AG10803 (cell line): ENCODE data around the gene MAST1.
"Not testable (repeated sequence)": the region's sequence is repeated elsewhere in the genome, so short reads cannot be mapped to it uniquely, and the experiment has no call there.

Source experiments
- DNase-seq: peaks from one replicate; pipeline ENCODE4 v3.0.0; 2010; ENCODE audit warnings: low read depth
- H3K4me3 ChIP-seq: 2 replicates; pipeline ENCODE4 v1.5.1; 2011; ENCODE audit warnings: mild to moderate bottlenecking, low read length, control low read depth
- TF ChIP-seq, protein P1 (sequence below): conservative IDR thresholded peaks from 2 replicates; pipeline ENCODE4 v1.5.1; 2011; ENCODE audit warnings: mild to moderate bottlenecking, low read length, control low read depth, inconsistent platforms

The MAST1 gene

DNA sequence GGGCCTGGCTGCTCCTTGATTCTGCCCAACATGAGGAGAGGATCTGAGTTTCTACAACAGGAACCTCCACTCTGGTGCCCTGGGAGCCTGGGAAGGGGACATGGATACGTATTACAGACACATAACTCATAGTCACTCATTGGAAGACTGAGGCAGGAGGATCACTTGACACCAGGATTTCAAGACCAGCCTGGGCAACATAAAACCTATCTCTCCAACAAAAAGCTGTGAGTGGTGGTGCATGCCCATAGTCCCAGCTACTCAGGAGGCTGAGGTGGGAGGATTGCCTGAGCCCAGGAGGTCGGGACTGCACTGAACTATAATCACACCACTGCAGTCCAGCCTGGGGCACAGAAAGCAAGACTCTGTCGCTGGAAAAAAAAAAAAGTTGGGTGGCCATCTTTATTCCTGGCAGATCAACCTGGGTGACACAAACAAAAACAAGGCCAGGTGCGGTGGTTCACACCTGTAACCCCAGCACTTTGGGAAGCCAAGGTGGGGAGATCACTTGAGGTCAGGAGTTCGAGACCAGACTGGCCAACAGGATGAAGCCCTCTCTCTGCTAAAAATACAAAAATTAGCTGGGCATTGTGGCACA, 49.8 kb downstream of the MAST1 start:
- TF ChIP-seq, protein P1, sequence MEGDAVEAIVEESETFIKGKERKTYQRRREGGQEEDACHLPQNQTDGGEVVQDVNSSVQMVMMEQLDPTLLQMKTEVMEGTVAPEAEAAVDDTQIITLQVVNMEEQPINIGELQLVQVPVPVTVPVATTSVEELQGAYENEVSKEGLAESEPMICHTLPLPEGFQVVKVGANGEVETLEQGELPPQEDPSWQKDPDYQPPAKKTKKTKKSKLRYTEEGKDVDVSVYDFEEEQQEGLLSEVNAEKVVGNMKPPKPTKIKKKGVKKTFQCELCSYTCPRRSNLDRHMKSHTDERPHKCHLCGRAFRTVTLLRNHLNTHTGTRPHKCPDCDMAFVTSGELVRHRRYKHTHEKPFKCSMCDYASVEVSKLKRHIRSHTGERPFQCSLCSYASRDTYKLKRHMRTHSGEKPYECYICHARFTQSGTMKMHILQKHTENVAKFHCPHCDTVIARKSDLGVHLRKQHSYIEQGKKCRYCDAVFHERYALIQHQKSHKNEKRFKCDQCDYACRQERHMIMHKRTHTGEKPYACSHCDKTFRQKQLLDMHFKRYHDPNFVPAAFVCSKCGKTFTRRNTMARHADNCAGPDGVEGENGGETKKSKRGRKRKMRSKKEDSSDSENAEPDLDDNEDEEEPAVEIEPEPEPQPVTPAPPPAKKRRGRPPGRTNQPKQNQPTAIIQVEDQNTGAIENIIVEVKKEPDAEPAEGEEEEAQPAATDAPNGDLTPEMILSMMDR: no peak
- DNase-seq: no peak
- H3K4me3 ChIP-seq: no peak overlapping the region

DNA sequence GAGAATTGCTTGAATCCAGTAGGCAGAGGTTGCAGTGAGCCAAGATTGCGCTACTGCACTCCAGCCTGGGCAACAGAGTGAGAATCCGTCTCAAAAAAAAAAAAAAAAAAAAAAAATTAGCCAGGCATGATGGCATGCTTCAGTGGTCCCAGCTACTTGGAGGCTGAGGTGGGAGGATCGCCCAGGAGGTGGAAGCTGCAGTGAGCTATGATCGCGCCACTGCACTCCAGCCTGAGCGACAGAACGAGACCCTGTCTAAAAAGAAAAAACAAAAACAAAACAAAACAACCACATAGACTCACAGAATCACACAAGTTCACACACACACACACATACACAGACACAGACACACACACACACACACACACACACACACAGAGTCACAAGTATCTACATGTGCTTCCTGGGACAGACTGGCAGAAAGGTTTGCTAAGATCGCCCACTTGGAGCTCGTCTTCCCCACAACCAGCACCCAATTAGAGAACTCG, 52.0 kb downstream of the MAST1 start:
- peak overlapping the region; percentile 40; the same call in 1 of the 2 replicates for H3K4me3 ChIP-seq
- not testable (repeated sequence) for DNase-seq

DNA sequence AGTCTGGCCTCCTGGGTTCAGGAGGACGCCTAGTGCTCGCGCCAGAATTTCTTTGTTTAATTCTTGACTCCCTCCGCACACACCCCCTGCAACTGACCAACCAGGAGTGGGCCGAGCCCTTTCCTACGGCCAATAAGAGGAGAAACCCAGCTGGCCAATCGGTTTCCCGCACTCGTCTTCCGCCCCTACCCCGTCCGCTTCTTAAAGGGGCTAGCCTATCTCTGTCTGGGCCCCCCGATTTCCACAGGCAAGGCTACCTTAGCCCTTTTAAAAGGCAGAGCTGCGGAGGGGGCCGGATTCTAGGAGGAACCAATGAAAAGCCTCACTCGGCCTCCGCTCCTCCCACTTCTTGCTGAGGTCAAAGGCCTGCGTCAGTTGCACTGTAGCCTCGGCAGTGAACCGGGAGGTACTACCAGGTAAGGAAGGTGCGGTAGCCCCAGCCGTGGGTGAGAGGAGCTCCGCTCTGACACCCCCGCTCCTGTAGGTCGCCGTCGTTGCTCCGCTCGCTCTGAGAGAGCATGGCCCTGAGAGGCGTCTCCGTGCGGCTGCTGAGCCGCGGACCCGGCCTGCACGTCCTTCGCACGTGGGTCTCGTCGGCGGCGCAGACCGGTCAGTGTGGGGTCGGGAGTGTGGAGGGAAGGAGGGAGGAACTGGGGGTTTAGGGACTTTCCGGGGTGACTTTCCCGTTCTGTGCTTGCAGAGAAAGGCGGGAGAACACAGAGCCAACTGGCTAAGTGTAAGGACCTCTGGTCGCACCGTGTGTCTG, 52.7 kb downstream of the MAST1 start, which contains the start of gene GCDH:
Gene GCDH, plus strand, starts transcription at position 374 of the 766 bp plus-strand sequence. Its CDS starts 145 bp downstream, at position 519.
- peak; percentile 99 for DNase-seq
- TF ChIP-seq, protein P1: no peak
- H3K4me3 ChIP-seq: peak within 1 kb of the TSS; percentile 97

DNA sequence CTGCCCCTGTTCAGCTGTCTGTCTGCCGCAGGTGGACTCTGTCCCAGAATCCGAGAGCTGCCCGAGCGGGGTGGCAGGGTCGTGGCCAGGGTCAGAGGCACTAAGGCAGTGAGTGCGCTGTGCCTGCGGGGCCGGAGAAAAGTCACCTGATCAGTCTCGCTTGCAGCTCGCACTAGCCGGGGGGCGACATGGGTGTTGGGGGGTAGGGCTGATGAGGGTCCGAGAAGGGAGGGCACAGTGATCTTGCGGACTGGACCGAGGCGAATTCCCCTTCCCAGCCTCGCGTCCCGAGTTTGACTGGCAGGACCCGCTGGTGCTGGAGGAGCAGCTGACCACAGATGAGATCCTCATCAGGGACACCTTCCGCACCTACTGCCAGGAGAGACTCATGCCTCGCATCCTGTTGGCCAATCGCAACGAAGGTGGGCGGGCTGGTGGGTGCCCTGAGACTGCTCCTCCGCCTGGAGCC, 53.3 kb downstream of the MAST1 start:
- TF ChIP-seq, protein P1: no peak
- DNase-seq: no peak
- peak overlapping the region; percentile 97 for H3K4me3 ChIP-seq

DNA sequence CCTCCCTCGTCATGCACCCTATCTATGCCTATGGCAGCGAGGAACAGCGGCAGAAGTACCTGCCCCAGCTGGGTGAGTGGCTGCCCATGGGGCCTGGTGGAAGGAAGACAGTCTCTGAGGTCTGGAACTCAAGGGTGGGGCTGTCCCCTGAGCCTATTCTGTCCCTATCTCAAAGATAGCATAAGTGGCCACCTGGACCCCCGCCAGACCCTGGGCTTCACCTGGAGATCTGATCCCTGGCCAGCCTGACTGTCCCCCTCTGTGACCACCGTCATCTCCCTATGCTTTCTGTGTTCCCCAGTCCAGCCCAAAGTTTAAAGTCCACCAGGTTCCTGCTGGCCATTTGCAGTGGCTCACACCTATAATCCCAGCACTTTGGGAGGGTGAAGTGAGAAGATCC, 55.3 kb downstream of the MAST1 start:
- no peak for DNase-seq
- H3K4me3 ChIP-seq: no peak overlapping the region
- TF ChIP-seq, protein P1: no peak

DNA sequence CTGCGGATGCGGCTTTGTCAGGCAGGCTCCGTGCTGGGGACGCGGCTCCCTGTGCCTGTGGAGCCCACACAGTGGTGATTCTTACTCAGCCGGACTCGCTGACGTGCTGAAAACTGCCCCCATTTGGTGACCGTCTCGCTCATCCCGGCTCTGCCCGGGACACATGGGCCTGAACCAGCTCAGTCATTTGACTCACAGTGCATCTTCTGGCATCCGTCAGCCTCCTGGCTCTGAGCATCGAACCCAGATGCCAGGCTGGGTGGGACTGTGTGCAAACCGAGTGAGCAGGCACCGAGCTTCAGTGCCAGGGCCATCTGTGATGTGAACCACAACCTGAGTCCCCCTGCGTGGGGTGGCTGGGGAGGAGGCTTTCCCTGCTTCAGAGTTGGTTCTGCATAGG, 58.1 kb downstream of the MAST1 start:
- no peak overlapping the region for H3K4me3 ChIP-seq
- TF ChIP-seq, protein P1: no peak
- no peak for DNase-seq

DNA sequence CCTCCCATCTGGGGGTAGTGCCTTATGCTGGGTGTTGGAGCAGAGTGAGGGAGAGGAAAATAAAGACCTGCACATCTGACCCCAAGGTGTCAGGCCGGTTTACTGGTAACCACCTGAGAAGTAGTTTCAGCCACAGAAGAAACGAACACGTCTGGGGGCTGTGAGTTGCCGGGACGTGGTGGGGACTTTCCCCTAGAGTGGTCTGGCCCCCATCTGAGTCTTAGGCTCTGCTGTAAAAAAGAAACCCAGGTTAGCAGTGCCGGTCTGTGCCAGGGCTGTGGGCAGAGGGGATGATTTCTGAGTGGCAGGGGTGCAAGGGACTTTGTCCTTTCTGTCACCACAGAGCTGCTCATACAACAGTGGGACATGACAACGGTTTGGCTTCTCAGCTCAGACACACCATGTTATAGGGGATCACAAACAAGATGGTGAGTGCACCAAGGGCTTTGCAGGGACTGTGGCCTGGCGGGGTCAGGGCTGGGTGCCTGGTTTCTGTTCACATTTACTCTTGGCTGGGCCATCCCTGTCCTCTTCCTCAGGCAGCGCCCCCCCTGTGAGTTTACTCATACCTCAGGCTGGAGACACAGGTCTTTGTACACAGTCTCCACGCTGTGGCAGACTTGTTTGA, 61.7 kb downstream of the MAST1 start:
- TF ChIP-seq, protein P1: no peak
- H3K4me3 ChIP-seq: no peak overlapping the region
- DNase-seq: no peak
